ENCODE results near the gene WDFY2. TPM values are rescaled to one million over a fixed set of nuclear protein-coding genes. Genes with fewer than 3 reads are reported as not detected.
A peak's percentile ranks its signal among the peaks of the same experiment; 100 is the strongest.

The WDFY2 gene
- total and polyA plus RNA-seq, 2 experiments from 2014 or later: 11.4 to 24.0 TPM

- Mint-ChIP-seq H3K36me3 (ENCODE audit: low read depth) (peaks cover 3% of the 10 kb centered on the region; the same call in 2 of the 3 replicates), H3K4me3 (no peak overlapping the region), H3K27me3 (ENCODE audit: insufficient read depth, low read depth, poor library complexity) (peaks cover 11% of the 10 kb centered on the region), H3K4me1 (peaks cover 43% of the 10 kb centered on the region), H3K27ac (peak overlapping the region; percentile 50; the same call in 1 of the 2 replicates), H3K9me3 (no peaks in the 10 kb centered on the region)
- TF ChIP-seq ZNF462 (CRISPR knock-in tag; IDR thresholded peaks at IDR 0.05) (no peak), CREB1 (CRISPR knock-in tag; IDR thresholded peaks at IDR 0.05; ENCODE audit: low read depth) (no peak)
- H3K4me1 ChIP-seq (ENCODE audit: insufficient read depth): peaks cover 25% of the 10 kb centered on the region
- no peaks in the 10 kb centered on the region for H3K36me3 ChIP-seq (ENCODE audit: insufficient read depth)
- no peaks in the 10 kb centered on the region for H3F3A ChIP-seq (replicated peaks; ENCODE audit: low read depth)
- H3K27me3 ChIP-seq (ENCODE audit: insufficient read depth): no peaks in the 10 kb centered on the region
- no peaks in the 10 kb centered on the region for H3K9me2 ChIP-seq (ENCODE audit: insufficient read depth)
- DNase-seq (ENCODE audit: low spot score) (no peak), ATAC-seq (no peak)
- H4K20me1 ChIP-seq (replicated peaks; ENCODE audit: insufficient read depth): peaks cover 2% of the 10 kb centered on the region
- H3K4me2 ChIP-seq: no peak overlapping the region
- 0 out of 2 replicates have a peak overlapping the region, but pooled peaks have one; percentile 57 for H3K27ac ChIP-seq (ENCODE audit: low read depth)
- H3K4me3 ChIP-seq: no peak overlapping the region
- H2AFZ ChIP-seq: no peak overlapping the region
- peaks cover 93% of the 10 kb centered on the region for H3K79me2 ChIP-seq (replicated peaks; ENCODE audit: insufficient read depth)
These were observed 39.9 kb downstream of the WDFY2 start for GRCh38 chr13:51624207-51624606.

- Histone ChIP-seq H4K20me1 (replicated peaks; ENCODE audit: insufficient read depth) (no peaks in the 10 kb centered on the region; the same call in none of the 2 replicates), H2AFZ (no peak overlapping the region), H3K9me2 (ENCODE audit: insufficient read depth) (no peaks in the 10 kb centered on the region), H3F3A (replicated peaks; ENCODE audit: low read depth) (no peaks in the 10 kb centered on the region), H3K79me2 (replicated peaks; ENCODE audit: insufficient read depth) (peaks cover 93% of the 10 kb centered on the region), H3K27ac (ENCODE audit: low read depth) (0 out of 2 replicates have a peak overlapping the region, but pooled peaks have one; percentile 57), H3K36me3 (ENCODE audit: insufficient read depth) (no peaks in the 10 kb centered on the region), H3K4me1 (ENCODE audit: insufficient read depth) (peaks cover 25% of the 10 kb centered on the region), H3K27me3 (ENCODE audit: insufficient read depth) (no peaks in the 10 kb centered on the region), H3K4me3 (no peak overlapping the region), H3K4me2 (no peak overlapping the region)
- H3K4me1 Mint-ChIP-seq: peaks cover 39% of the 10 kb centered on the region
- no peaks in the 10 kb centered on the region for H3K9me3 Mint-ChIP-seq
- peak overlapping the region; percentile 50 for H3K27ac Mint-ChIP-seq
- H3K4me3 Mint-ChIP-seq: no peak overlapping the region
- DNase-seq (ENCODE audit: low spot score): no peak
- H3K27me3 Mint-ChIP-seq (ENCODE audit: insufficient read depth, low read depth, poor library complexity): peaks cover 11% of the 10 kb centered on the region
- ATAC-seq: no peak
- peaks cover 3% of the 10 kb centered on the region; the same call in 2 of the 3 replicates for H3K36me3 Mint-ChIP-seq (ENCODE audit: low read depth)
- TF ChIP-seq ZNF114 (CRISPR knock-in tag; IDR thresholded peaks at IDR 0.05) (no peak), NANOG (IDR thresholded peaks at IDR 0.05; ENCODE audit: borderline replicate concordance) (no peak), ZNF331 (CRISPR knock-in tag; IDR thresholded peaks at IDR 0.05; ENCODE audit: low read depth) (no peak), REST (IDR thresholded peaks at IDR 0.05; ENCODE audit: unreplicated experiment) (no peak)
These were observed 40.6 kb downstream of the WDFY2 start for GRCh38 chr13:51624695-51625345.
